Lung (tissue), 12 donors: ENCODE data around the gene MAP2K5. TPM values are rescaled to one million over a fixed set of nuclear protein-coding genes. Genes with fewer than 3 reads are reported as not detected.

Source experiments
- ATAC-seq: fragments of 200-7000 bp; cut with Tn5 transposase; one replicate; pipeline ENCODE4 v1.9.1; 2020; ENCODE audit warnings: moderate number of reproducible peaks; ENCODE audit not compliant: insufficient read depth, low FRiP score
- DNase-seq, 3 donors: peaks; one replicate each; pipeline ENCODE4 v3.0.0-alpha.2; 2013 to 2017
- H3K27ac ChIP-seq, 2 donors: one replicate each; pipeline ENCODE4 v1.5.1; 2013; ENCODE audit warnings: mild to moderate bottlenecking in 2 of 2, moderate library complexity in 2 of 2, control low read depth in 1 of 2, inconsistent platforms in 1 of 2, low read depth in 1 of 2, low read length in 1 of 2
- H3K27me3 ChIP-seq, 3 donors: one replicate each; pipeline ENCODE4 v1.5.1; 2013; ENCODE audit warnings: low read length in 2 of 3; ENCODE audit not compliant: control insufficient read depth in 3 of 3, insufficient read depth in 3 of 3
- H3K36me3 ChIP-seq, 4 donors: one replicate each; pipeline ENCODE4 v1.5.1; 2013; ENCODE audit warnings: low read length in 4 of 4, mild to moderate bottlenecking in 1 of 4, moderate library complexity in 1 of 4; ENCODE audit not compliant: control insufficient read depth in 4 of 4, insufficient read depth in 4 of 4
- H3K4me1 ChIP-seq, 5 donors: one replicate each; pipeline ENCODE4 v1.5.1; 2013; ENCODE audit warnings: low read length in 5 of 5, mild to moderate bottlenecking in 2 of 5, moderate library complexity in 1 of 5; ENCODE audit not compliant: control insufficient read depth in 5 of 5, insufficient read depth in 5 of 5
- H3K4me3 ChIP-seq: one replicate; pipeline ENCODE4 v1.5.1; 2013; ENCODE audit warnings: mild to moderate bottlenecking, control low read depth, moderate library complexity
- H3K9ac ChIP-seq, 2 donors: one replicate each; pipeline ENCODE4 v1.5.1; 2013; ENCODE audit warnings: low read length in 2 of 2, control low read depth in 1 of 2; ENCODE audit not compliant: insufficient read depth in 1 of 2
- H3K9me3 ChIP-seq, 4 donors: one replicate each; pipeline ENCODE4 v1.5.1; 2013; ENCODE audit warnings: low read length in 3 of 4, mild to moderate bottlenecking in 1 of 4, moderate library complexity in 1 of 4; ENCODE audit not compliant: control insufficient read depth in 4 of 4, insufficient read depth in 3 of 4
- WGBS, 2 donors: extraction: QIAGEN DNeasy Blood & Tissue Kit; methylation state at CpG; one replicate each; pipeline ENCODE4 v1.1.7; 2013; 5-methylcytosine and 5-hydroxymethylcytosine counted together
- polyA plus RNA-seq, 2 donors: library from polyadenylated mRNA; stranded (reverse); fragments of 200-250 nt; gene quantifications; one replicate each; pipeline ENCODE4 v1.2.1, GENCODE V29; 2013
- total RNA-seq, 2 donors: library from RNA; depleted of rRNA in 1 of 2; stranded (reverse); fragments of >200 nt in 1 of 2; gene quantifications; one replicate each; pipeline ENCODE4 v1.2.1, GENCODE V29; 2014 to 2021
- TF ChIP-seq, protein P1 (sequence below): IDR thresholded peaks from 2 replicates; pipeline ENCODE4 v1.5.1; 2012; ENCODE audit warnings: mild to moderate bottlenecking; ENCODE audit errors: control extremely low read depth, extremely low read depth
- donor health status: control.
- donor health status: control.
- donor health status: Bipolar disorder and iron deficiency.
- donor health status: healthy.
- donor health status: DM: yes; HTN: yes; CAD: no.

Gene MAP2K5
- total and polyA plus RNA-seq, 4 donors = 6.3 to 19.1 (median 12.4) TPM

DNA sequence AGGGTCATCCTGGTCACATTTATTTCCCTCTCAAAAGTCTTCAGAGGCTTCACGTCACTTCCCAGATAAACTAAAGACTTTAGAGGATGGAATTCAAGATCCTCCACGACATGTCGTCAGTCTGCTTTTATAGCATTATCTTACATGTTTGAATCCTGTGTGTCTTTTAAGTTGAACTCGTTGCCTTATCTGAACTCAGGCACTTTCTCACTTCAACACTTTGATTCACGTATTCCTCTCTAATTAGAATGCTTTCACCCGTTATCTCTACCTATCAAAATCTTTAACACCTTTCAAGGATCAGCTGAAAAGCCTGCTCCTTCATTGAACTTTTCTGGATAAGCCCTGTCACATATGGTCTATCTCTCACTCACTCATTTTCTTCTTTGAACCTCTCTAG is 97.1 kb downstream of the MAP2K5 start:
- Histone ChIP-seq H3K9ac (no peak overlapping the region), H3K9me3 (no peaks in the 10 kb centered on the region), H3K4me3 (no peak overlapping the region), H3K4me1 (no peaks in the 10 kb centered on the region), H3K27ac (no peak overlapping the region), H3K36me3 (peaks cover 0 to 3% (median 1%) of the 10 kb centered on the region in 4 donors), H3K27me3 (no peaks in the 10 kb centered on the region)
- DNase-seq (no peak), ATAC-seq (no peak)
- 89 to 90% methylated on average over 6 of the region's 6 CpGs for WGBS, 2 donors
- TF ChIP-seq, protein P1, sequence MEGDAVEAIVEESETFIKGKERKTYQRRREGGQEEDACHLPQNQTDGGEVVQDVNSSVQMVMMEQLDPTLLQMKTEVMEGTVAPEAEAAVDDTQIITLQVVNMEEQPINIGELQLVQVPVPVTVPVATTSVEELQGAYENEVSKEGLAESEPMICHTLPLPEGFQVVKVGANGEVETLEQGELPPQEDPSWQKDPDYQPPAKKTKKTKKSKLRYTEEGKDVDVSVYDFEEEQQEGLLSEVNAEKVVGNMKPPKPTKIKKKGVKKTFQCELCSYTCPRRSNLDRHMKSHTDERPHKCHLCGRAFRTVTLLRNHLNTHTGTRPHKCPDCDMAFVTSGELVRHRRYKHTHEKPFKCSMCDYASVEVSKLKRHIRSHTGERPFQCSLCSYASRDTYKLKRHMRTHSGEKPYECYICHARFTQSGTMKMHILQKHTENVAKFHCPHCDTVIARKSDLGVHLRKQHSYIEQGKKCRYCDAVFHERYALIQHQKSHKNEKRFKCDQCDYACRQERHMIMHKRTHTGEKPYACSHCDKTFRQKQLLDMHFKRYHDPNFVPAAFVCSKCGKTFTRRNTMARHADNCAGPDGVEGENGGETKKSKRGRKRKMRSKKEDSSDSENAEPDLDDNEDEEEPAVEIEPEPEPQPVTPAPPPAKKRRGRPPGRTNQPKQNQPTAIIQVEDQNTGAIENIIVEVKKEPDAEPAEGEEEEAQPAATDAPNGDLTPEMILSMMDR = no peak

DNA sequence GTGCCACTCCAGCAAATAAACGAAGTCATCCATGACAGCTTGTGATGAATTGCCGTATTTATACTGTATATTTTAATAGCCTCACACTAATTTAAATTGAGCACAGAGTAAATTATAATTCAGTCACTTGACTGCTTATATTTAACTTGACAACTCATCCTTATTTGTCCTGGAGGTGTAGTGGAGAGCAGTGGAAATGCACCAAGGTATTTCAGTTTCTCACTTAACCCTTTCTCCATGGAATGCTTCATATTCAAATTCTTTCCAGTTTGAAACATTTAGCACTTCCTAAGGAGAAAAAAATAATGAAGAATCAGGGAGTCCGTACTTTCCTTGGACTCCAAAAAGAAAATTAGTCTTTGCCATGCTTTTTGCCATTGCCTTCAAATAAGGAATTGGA is 99.0 kb downstream of the MAP2K5 start:
- no peaks in the 10 kb centered on the region for H3K27me3 ChIP-seq
- H3K36me3 ChIP-seq = peaks cover 0 to 3% (median 1%) of the 10 kb centered on the region in 4 donors
- TF ChIP-seq, protein P1 = no peak
- no peak overlapping the region for H3K27ac ChIP-seq
- H3K9me3 ChIP-seq = no peaks in the 10 kb centered on the region
- H3K4me3 ChIP-seq = no peak overlapping the region
- DNase-seq (no peak), ATAC-seq (no peak)
- no peaks in the 10 kb centered on the region for H3K4me1 ChIP-seq
- WGBS, 2 donors = 81 to 83% methylated on average over 3 of the region's 3 CpGs
- H3K9ac ChIP-seq = no peak overlapping the region

DNA sequence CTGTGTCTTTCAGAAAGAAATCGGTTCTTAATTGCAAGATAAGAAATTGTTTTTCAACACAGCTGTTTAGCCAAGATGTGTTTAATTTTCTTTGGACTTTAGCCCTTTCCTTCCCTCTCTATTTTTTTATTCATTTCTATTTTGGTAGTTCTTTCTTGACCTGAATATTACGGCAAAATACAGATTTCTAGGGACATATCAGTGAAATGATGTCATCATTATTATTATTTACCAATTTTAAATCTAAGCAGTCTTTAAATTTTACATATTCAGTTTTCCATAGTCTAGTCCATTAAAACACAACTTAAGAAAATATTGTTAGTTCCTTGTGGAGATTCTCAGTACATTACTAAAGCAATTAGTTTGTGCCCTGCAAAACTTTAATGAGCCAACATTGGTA is 104.3 kb downstream of the MAP2K5 start:
- WGBS, 2 donors = 81 to 91% methylated on average over 2 of the region's 2 CpGs
- Histone ChIP-seq H3K9ac (no peak overlapping the region), H3K27ac (no peak overlapping the region), H3K4me1 (no peaks in the 10 kb centered on the region), H3K9me3 (no peaks in the 10 kb centered on the region), H3K4me3 (no peak overlapping the region), H3K36me3 (no peaks in the 10 kb centered on the region), H3K27me3 (no peaks in the 10 kb centered on the region)
- TF ChIP-seq, protein P1 = no peak
- DNase-seq = no peak
- no peak for ATAC-seq

DNA sequence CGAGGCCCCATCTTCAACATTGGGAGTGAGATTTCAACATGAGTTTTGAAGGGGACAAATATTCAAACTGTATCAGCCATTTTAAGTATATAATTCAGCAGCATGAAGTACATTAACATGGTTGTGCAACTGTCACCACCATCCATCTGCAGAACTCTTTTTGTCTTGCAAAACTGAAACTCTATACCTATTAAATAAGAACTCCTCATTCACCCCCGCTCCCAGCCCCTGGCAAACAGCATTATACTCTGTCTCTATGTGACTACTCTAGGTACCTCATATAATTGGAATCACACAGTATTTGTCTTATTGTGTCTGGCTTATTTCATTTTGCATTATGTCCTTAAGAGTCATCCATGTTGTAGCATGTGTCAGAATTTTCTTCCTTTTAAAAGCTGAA is 110.1 kb downstream of the MAP2K5 start:
- H3K4me1 ChIP-seq = no peaks in the 10 kb centered on the region
- H3K9me3 ChIP-seq = peaks cover 0 to 4% (median 1%) of the 10 kb centered on the region in 4 donors
- ATAC-seq = no peak
- H3K4me3 ChIP-seq = no peak overlapping the region
- TF ChIP-seq, protein P1 = no peak
- no peak overlapping the region for H3K27ac ChIP-seq
- DNase-seq = no peak
- H3K9ac ChIP-seq = no peak overlapping the region
- WGBS, 2 donors = 94 to 95% methylated on average over 2 of the region's 2 CpGs
- H3K27me3 ChIP-seq = no peaks in the 10 kb centered on the region
- no peaks in the 10 kb centered on the region for H3K36me3 ChIP-seq
